ENCODE data around the gene RECQL5.

GRCh38 chr17:75684249-75684648, 17.3 kb upstream of the RECQL5 start:
- TF ChIP-seq CTCF (IDR thresholded peaks at IDR 0.05) (no peak), EZH2 (IDR thresholded peaks at IDR 0.05; ENCODE audit: borderline replicate concordance, insufficient read depth, low read depth, low read length, poor library complexity, severe bottlenecking) (no peak)
